Measurements from ENCODE around the gene IL24.

The IL24 gene

DNA sequence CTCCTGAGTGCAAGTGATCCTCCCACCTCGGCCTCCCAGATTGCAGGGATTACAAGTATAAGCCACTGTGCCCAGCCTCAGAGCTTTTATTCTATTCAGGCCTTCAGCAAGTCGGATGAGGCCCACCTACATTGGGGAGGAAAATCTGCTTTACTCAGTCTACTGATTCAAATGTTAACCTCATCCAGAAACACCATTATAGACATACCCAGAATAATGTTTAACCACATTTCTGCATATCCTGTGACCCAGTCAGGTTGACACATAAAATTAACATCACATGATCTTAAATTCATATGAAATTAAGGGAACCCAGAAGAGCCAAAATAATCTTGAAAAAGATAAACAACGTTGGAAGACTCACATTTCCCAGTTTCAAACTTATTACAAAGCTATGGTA is 16.9 kb upstream of the IL24 start:
- Histone ChIP-seq H3K27me3 (ENCODE audit: control insufficient read depth, insufficient read depth, low read length) (no peaks in the 10 kb centered on the region), H3K4me3 (ENCODE audit: low read length) (no peak overlapping the region), H3K9me3 (ENCODE audit: control insufficient read depth, insufficient read depth, low read length) (no peaks in the 10 kb centered on the region), H3K36me3 (ENCODE audit: control insufficient read depth, insufficient read depth, low read length) (no peaks in the 10 kb centered on the region), H3K27ac (ENCODE audit: low read length) (no peak overlapping the region), H3K4me1 (ENCODE audit: control insufficient read depth, insufficient read depth, low read length) (no peaks in the 10 kb centered on the region)
- DNase-seq (ENCODE audit: low read depth, low spot score), result no peak
- no CpG with 5 or more reads among the region's 3 CpGs for WGBS (ENCODE audit: insufficient coverage, insufficient read length)

DNA sequence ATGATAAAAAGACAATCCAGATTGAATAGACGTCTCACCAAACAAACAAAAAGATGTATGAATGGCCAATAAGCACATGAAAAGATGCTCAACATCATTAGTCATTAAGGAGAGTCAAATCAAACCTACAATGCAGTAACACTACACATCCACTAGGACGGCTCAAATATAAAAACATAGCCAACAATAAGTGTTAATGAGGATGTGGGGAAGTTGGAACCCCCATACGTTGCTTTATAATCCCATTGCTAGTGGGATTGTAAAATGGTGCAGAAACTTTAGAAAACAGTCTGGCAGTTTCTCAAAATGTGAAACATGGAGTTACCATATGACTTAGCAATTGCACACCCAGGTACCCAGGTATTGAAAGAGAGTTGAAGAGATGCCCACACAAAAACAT is 14.7 kb upstream of the IL24 start:
- no peak for DNase-seq (ENCODE audit: low read depth, low spot score)
- H3K4me1 ChIP-seq (ENCODE audit: control insufficient read depth, insufficient read depth, low read length), result no peaks in the 10 kb centered on the region
- H3K27ac ChIP-seq (ENCODE audit: low read length), result no peak overlapping the region
- H3K27me3 ChIP-seq (ENCODE audit: control insufficient read depth, insufficient read depth, low read length), result no peaks in the 10 kb centered on the region
- no peak overlapping the region for H3K4me3 ChIP-seq (ENCODE audit: low read length)
- H3K36me3 ChIP-seq (ENCODE audit: control insufficient read depth, insufficient read depth, low read length), result no peaks in the 10 kb centered on the region
- WGBS (ENCODE audit: insufficient coverage, insufficient read length), result no CpG with 5 or more reads among the region's 3 CpGs
- H3K9me3 ChIP-seq (ENCODE audit: control insufficient read depth, insufficient read depth, low read length), result no peaks in the 10 kb centered on the region

DNA sequence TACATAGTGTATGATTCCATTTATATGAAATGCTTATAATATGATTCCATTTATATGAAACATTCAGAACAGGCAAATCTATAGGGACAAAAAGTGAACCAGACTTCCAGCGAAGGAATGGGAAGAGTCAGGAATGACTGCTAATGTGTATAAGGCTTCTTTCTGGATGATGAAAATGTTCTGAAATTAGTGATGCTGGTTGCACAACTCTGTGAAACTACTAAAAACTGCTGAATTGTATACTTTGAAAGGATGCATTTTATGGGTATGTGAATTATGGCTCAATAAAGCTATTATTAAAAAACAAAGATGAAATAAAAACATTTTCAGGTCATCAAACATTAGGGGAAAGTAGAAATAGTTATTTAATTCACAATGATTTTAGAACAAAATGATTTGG is 14.1 kb upstream of the IL24 start:
- Histone ChIP-seq H3K4me1 (ENCODE audit: control insufficient read depth, insufficient read depth, low read length) (no peaks in the 10 kb centered on the region), H3K27me3 (ENCODE audit: control insufficient read depth, insufficient read depth, low read length) (no peaks in the 10 kb centered on the region), H3K9me3 (ENCODE audit: control insufficient read depth, insufficient read depth, low read length) (no peaks in the 10 kb centered on the region), H3K27ac (ENCODE audit: low read length) (no peak overlapping the region), H3K4me3 (ENCODE audit: low read length) (no peak overlapping the region), H3K36me3 (ENCODE audit: control insufficient read depth, insufficient read depth, low read length) (no peaks in the 10 kb centered on the region)
- no CpG with 5 or more reads among the region's 1 CpG for WGBS (ENCODE audit: insufficient coverage, insufficient read length)
- no peak for DNase-seq (ENCODE audit: low read depth, low spot score)

DNA sequence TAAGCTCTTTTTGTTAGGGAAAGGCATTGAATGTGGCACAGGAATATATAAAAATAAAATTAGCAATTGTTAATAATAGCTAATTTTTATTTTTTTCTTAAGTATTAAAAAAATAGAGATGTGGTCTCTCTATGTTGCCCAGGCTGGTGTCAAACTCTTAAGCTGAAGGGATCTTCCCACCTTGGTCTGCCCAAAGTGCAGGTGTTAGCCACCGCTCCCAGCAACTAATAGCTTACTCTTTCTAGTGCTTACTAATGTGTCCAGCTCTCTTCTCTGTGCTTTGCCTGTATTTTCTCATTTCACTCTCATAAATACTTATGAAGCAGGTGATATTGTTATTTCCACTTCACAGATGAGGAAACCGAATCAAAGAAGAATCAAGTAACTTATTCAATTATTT is 13.4 kb upstream of the IL24 start:
- Histone ChIP-seq H3K4me3 (ENCODE audit: low read length) (no peak overlapping the region), H3K27me3 (ENCODE audit: control insufficient read depth, insufficient read depth, low read length) (no peaks in the 10 kb centered on the region), H3K27ac (ENCODE audit: low read length) (no peak overlapping the region), H3K36me3 (ENCODE audit: control insufficient read depth, insufficient read depth, low read length) (no peaks in the 10 kb centered on the region), H3K4me1 (ENCODE audit: control insufficient read depth, insufficient read depth, low read length) (no peaks in the 10 kb centered on the region), H3K9me3 (ENCODE audit: control insufficient read depth, insufficient read depth, low read length) (no peaks in the 10 kb centered on the region)
- no CpG with 5 or more reads among the region's 2 CpGs for WGBS (ENCODE audit: insufficient coverage, insufficient read length)
- no peak for DNase-seq (ENCODE audit: low read depth, low spot score)

DNA sequence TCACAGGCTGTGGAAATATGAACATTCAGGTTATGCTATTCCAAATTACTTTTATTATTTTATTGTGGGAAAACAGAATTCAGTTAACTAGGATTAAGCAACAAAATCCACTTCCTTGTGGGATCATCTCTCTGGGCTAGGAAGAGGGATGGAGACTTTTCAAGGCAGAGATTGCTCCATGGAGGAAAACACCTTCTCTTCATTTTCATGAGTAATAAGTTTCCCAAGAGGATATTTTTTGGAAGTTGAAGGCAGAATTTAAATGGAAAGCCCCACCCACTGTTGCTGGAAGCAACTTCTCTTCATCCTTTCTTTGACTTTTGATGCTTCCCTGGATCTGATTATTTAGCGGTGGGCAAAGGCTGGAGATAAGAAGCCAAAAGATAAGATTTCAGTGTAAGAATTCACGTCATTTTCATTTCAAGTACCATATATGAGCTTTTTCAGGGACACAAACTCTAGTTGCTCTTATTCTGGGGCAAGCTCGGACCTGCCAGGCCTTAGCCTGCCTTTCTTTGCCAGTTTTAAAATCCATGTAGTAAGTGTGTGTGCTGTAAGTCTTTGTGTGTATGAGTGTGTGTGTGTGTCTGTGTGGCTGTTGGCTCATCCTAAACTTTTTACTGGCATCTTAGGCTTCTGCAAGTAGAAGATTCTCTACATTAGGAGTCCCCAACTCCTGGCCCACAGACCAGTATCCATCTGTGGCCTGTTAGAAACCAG is 11.7 kb upstream of the IL24 start:
- Histone ChIP-seq H3K9me3 (ENCODE audit: control insufficient read depth, insufficient read depth, low read length) (no peaks in the 10 kb centered on the region), H3K36me3 (ENCODE audit: control insufficient read depth, insufficient read depth, low read length) (no peaks in the 10 kb centered on the region), H3K4me1 (ENCODE audit: control insufficient read depth, insufficient read depth, low read length) (peaks cover 1% of the 10 kb centered on the region), H3K27ac (ENCODE audit: low read length) (no peak overlapping the region), H3K27me3 (ENCODE audit: control insufficient read depth, insufficient read depth, low read length) (no peaks in the 10 kb centered on the region), H3K4me3 (ENCODE audit: low read length) (no peak overlapping the region)
- no peak for DNase-seq (ENCODE audit: low read depth, low spot score)
- no CpG with 5 or more reads among the region's 3 CpGs for WGBS (ENCODE audit: insufficient coverage, insufficient read length)

DNA sequence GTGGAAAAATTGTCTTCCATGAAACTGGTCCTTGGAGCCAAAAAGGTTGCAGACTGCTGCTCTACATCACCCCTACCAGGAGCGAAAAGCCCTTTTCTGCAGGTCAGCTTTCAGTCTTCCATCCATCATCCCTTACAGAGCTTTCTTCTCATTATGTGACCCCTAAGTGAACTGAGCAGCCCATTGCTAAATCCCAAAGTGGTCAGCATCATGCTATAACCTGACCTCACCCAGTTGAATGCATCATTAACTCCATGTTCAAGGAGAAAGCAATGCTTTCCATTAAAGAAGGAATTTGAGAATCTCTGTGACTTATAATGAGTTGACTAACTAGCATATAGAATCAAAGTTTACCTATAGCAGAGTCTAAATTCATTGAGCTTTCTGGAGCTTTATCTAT is 10.4 kb upstream of the IL24 start:
- WGBS (ENCODE audit: insufficient coverage, insufficient read length), result no CpG with 5 or more reads among the region's 1 CpG
- Histone ChIP-seq H3K9me3 (ENCODE audit: control insufficient read depth, insufficient read depth, low read length) (no peaks in the 10 kb centered on the region), H3K4me3 (ENCODE audit: low read length) (no peak overlapping the region), H3K27me3 (ENCODE audit: control insufficient read depth, insufficient read depth, low read length) (no peaks in the 10 kb centered on the region), H3K27ac (ENCODE audit: low read length) (no peak overlapping the region), H3K4me1 (ENCODE audit: control insufficient read depth, insufficient read depth, low read length) (peaks cover 2% of the 10 kb centered on the region), H3K36me3 (ENCODE audit: control insufficient read depth, insufficient read depth, low read length) (no peaks in the 10 kb centered on the region)
- DNase-seq (ENCODE audit: low read depth, low spot score), result no peak

DNA sequence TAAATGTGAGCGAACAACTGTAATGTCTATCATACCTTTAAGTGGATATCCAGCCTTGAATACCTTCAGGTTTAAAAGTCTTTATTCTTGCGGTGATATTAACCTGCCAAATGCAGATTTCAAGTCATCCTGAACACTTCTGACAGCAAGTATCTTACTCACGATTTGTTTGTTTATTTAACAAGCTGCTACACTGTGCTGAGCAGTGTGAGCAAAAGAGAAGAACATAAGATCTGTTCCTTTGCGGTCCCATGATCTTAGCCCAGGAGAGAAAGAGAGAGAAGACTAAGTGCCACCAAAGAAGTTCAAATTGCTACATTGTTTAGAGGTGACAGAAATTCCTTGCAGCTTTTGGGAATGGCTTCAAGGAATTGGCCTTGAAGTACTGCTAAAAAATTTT is 9.5 kb upstream of the IL24 start:
- no peak for DNase-seq (ENCODE audit: low read depth, low spot score)
- Histone ChIP-seq H3K9me3 (ENCODE audit: control insufficient read depth, insufficient read depth, low read length) (no peaks in the 10 kb centered on the region), H3K4me3 (ENCODE audit: low read length) (no peak overlapping the region), H3K36me3 (ENCODE audit: control insufficient read depth, insufficient read depth, low read length) (no peaks in the 10 kb centered on the region), H3K27me3 (ENCODE audit: control insufficient read depth, insufficient read depth, low read length) (no peaks in the 10 kb centered on the region), H3K27ac (ENCODE audit: low read length) (no peak overlapping the region), H3K4me1 (ENCODE audit: control insufficient read depth, insufficient read depth, low read length) (peaks cover 2% of the 10 kb centered on the region)
- no CpG with 5 or more reads among the region's 4 CpGs for WGBS (ENCODE audit: insufficient coverage, insufficient read length)

DNA sequence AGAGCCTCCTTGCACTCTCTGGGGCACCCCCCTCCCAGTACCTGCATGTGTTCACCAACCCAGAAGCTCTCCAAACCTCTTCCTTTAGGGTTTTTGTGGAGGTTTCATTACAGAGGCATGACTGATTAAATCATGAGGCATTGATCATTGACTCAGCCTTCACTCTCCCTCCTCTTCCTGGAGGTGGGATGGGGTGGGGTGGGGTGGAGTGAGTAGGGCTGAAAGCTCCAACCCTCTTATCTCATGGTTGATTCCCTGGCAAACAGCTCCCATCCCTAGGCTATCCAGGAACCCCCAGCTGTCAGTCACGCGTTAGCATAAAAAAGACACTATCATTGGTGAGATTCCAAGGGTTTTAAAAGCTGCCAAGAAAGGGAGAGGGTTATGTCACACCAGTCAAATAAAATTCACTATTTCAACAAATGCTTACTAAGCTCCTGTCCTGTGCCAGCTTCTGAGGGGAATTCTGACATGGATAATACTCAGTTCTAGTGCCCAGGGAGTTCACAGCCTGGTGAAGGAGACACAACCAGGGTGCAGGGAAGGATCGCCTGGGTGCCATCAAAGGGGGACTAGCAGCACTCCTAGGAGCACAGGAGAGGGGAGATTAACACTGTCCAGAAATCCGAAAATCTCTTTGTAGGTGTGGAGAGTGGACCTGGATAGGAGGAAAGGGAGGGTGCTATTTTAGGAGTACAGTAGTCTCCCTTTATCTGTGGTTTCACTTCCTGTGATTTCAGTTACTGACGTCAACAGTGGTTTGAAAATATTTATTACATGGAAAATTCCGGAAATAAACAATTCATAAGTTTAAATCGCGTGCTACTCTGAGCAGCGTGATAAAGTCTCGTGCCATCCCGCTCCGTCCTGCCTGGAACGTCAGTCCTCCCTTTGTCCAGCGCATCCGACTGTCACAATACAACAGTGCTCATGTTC is 6.8 kb upstream of the IL24 start:
- H3K9me3 ChIP-seq (ENCODE audit: control insufficient read depth, insufficient read depth, low read length), result no peaks in the 10 kb centered on the region
- H3K4me3 ChIP-seq (ENCODE audit: low read length), result no peak overlapping the region
- H3K36me3 ChIP-seq (ENCODE audit: control insufficient read depth, insufficient read depth, low read length), result no peaks in the 10 kb centered on the region
- no peaks in the 10 kb centered on the region for H3K27me3 ChIP-seq (ENCODE audit: control insufficient read depth, insufficient read depth, low read length)
- H3K27ac ChIP-seq (ENCODE audit: low read length), result no peak overlapping the region
- peaks cover 2% of the 10 kb centered on the region for H3K4me1 ChIP-seq (ENCODE audit: control insufficient read depth, insufficient read depth, low read length)
- WGBS (ENCODE audit: insufficient coverage, insufficient read length), result no CpG with 5 or more reads among the region's 15 CpGs
- no peak for DNase-seq (ENCODE audit: low read depth, low spot score)

DNA sequence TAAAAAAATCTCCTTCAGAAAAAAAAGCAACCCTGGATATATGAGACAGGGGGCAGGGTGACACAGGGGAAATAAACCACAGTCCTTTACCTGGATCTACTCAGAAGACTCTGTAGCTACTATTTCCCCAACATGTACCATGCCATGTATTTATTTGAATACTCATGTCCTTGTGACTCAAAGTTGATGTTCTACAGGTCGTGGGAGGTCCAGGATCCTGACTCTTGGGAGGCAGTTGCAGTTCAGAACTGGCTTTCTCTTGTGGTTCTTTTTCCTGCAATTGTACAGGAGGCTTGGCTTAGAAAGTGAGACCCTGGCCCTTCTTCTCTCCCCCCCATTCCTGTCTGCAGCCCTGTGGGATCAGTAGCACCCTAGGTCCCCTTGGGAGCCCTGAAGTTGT is 5.8 kb upstream of the IL24 start:
- H3K27ac ChIP-seq (ENCODE audit: low read length), result no peak overlapping the region
- no peak overlapping the region for H3K4me3 ChIP-seq (ENCODE audit: low read length)

DNA sequence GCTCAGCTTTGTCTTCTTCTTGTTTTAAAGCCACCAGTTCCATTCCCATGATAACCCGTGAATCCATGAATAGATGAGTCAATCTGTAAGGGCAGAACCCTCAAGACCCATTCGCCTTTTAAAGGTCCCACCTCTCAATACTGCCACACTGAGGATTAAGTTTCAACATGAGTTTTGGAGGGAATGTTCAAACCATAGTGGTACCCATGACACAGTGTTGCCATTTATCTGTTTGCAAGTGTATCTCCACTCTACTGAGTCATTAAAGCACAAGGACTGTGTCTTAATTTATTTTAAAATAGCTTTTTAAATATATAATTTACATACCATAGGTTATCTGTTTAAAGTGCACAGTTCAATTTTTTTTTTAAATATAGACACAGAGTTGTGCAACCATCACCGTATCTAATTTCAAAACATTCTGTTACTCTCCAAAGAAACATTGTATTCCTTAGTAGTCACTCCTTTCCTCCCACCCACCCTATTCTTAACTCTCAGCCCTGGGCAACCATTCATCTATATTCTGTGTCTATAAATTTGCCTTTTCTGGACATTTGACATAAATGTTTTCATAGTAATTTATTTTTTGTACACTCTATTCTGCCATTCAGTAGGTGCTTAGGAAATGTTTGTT is 4.8 kb upstream of the IL24 start:
- no peaks in the 10 kb centered on the region for H3K36me3 ChIP-seq (ENCODE audit: control insufficient read depth, insufficient read depth, low read length)
- DNase-seq (ENCODE audit: low read depth, low spot score), result no peak
- H3K9me3 ChIP-seq (ENCODE audit: control insufficient read depth, insufficient read depth, low read length), result no peaks in the 10 kb centered on the region
- H3K4me1 ChIP-seq (ENCODE audit: control insufficient read depth, insufficient read depth, low read length), result peaks cover 2% of the 10 kb centered on the region
- no peak overlapping the region for H3K4me3 ChIP-seq (ENCODE audit: low read length)
- no CpG with 5 or more reads among the region's 3 CpGs for WGBS (ENCODE audit: insufficient coverage, insufficient read length)
- no peak overlapping the region for H3K27ac ChIP-seq (ENCODE audit: low read length)
- H3K27me3 ChIP-seq (ENCODE audit: control insufficient read depth, insufficient read depth, low read length), result no peaks in the 10 kb centered on the region

More for the DNA sequence above, 5.8 kb upstream of the IL24 start:
- no peaks in the 10 kb centered on the region for H3K27me3 ChIP-seq (ENCODE audit: control insufficient read depth, insufficient read depth, low read length)
- DNase-seq (ENCODE audit: low read depth, low spot score), result no peak
- H3K36me3 ChIP-seq (ENCODE audit: control insufficient read depth, insufficient read depth, low read length), result no peaks in the 10 kb centered on the region
- WGBS (ENCODE audit: insufficient coverage, insufficient read length), result no CpG with 5 or more reads among the region's 1 CpG
- H3K9me3 ChIP-seq (ENCODE audit: control insufficient read depth, insufficient read depth, low read length), result no peaks in the 10 kb centered on the region
- H3K4me1 ChIP-seq (ENCODE audit: control insufficient read depth, insufficient read depth, low read length), result peaks cover 2% of the 10 kb centered on the region

All from iPS DF 6.9 (cell line).